Keratinocyte (primary cell): ENCODE measurements around the gene MAGEB6B. TPM values are rescaled to one million over a fixed set of nuclear protein-coding genes. Genes with fewer than 3 reads are reported as not detected.
"Not testable (repeated sequence)": the region's sequence is repeated elsewhere in the genome, so short reads cannot be mapped to it uniquely, and the experiment has no call there.

Experiments used
- DNase-seq: peaks from one replicate; pipeline ENCODE4 v3.0.0-alpha.2; 2011; ENCODE audit warnings: low read depth, missing footprints, low spot score
- FAIRE-seq: peaks from 2 replicates; lab custom pipeline; 2011; peaks lifted over from hg19 to GRCh38; lab: Jason Lieb, UNC
- H2AFZ ChIP-seq: 2 replicates; pipeline ENCODE4 v1.6.0; 2012; ENCODE audit warnings: low read length, control low read depth, inconsistent platforms; ENCODE audit not compliant: control insufficient read depth
- H3K27ac ChIP-seq: 2 replicates; pipeline ENCODE4 v1.5.1; 2011; ENCODE audit warnings: low read length; ENCODE audit not compliant: control insufficient read depth, insufficient read depth
- H3K27me3 ChIP-seq: 3 replicates; pipeline ENCODE4 v1.6.0; 2011; ENCODE audit warnings: low read length; ENCODE audit not compliant: control insufficient read depth, insufficient read depth; ENCODE audit errors: extremely low read depth
- H3K36me3 ChIP-seq, 2 experiments: 2 replicates in 1 of 2; 3 replicates in 1 of 2; pipeline ENCODE4 v1.5.1; 2011; ENCODE audit warnings: low read length in 2 of 2, mild to moderate bottlenecking in 1 of 2; ENCODE audit not compliant: control insufficient read depth in 2 of 2, insufficient read depth in 2 of 2; ENCODE audit errors: extremely low read depth in 1 of 2
- H3K4me1 ChIP-seq: 3 replicates; pipeline ENCODE4 v1.5.1; 2011; ENCODE audit warnings: low read length; ENCODE audit not compliant: control insufficient read depth, insufficient read depth; ENCODE audit errors: extremely low read depth
- H3K4me2 ChIP-seq: 3 replicates; pipeline ENCODE4 v1.6.0; 2011; ENCODE audit warnings: low read depth, low read length; ENCODE audit not compliant: control insufficient read depth, insufficient read depth; ENCODE audit errors: extremely low read depth
- H3K4me3 ChIP-seq, 3 experiments: fragments of 200-600 bp in 1 of 3; sonication (generic) in 1 of 3; 2 replicates in 2 of 3; 3 replicates in 1 of 3; pipeline ENCODE4 v1.5.1; 2011 to 2016; ENCODE audit warnings: low read length in 3 of 3, mild to moderate bottlenecking in 3 of 3, control low read depth in 2 of 3, inconsistent platforms in 1 of 3, low read depth in 1 of 3, mixed read lengths in 1 of 3, mixed run types in 1 of 3, moderate library complexity in 1 of 3; ENCODE audit not compliant: control insufficient read depth in 2 of 3, insufficient read depth in 2 of 3; ENCODE audit errors: extremely low read depth in 1 of 3
- H3K79me2 ChIP-seq: 2 replicates; pipeline ENCODE4 v1.6.0; 2012; ENCODE audit warnings: low read length; ENCODE audit not compliant: control insufficient read depth, insufficient read depth
- H3K9ac ChIP-seq: 3 replicates; pipeline ENCODE4 v1.6.0; 2011; ENCODE audit warnings: low read length; ENCODE audit not compliant: control insufficient read depth, insufficient read depth; ENCODE audit errors: extremely low read depth
- H3K9me1 ChIP-seq: 3 replicates; pipeline ENCODE4 v1.6.0; 2011; ENCODE audit warnings: low read length; ENCODE audit not compliant: control insufficient read depth, insufficient read depth; ENCODE audit errors: extremely low read depth
- H3K9me3 ChIP-seq: 2 replicates; pipeline ENCODE4 v1.5.1; 2012; ENCODE audit warnings: low read depth, low read length; ENCODE audit not compliant: control insufficient read depth
- H4K20me1 ChIP-seq: 3 replicates; pipeline ENCODE4 v1.6.0; 2011; ENCODE audit warnings: low read length; ENCODE audit not compliant: control insufficient read depth, insufficient read depth; ENCODE audit errors: extremely low read depth
- EZH2 ChIP-seq: IDR thresholded peaks from one replicate; pipeline ENCODE4 v1.6.1; 2012; ENCODE audit warnings: inconsistent platforms, mild to moderate bottlenecking, low read length, moderate library complexity
- dilution Hi-C: fragments of 300-500 bp; cut with MboI; formaldehyde crosslinking; loops from one replicate; pipeline ENCODE4 v1.7.0; 2020; ENCODE audit warnings: low sequenced_read_pairs; ENCODE audit not compliant: extremely low pct_ligation_motif_present
- polyA plus RNA-seq, 5 experiments: library from polyadenylated mRNA; depleted of rRNA in 3 of 5; stranded (reverse) in 3 of 5; stranded (forward) in 1 of 5; unstranded in 1 of 5; fragments of >200 nt; gene quantifications; 1 replicate in 1 of 5; 2 replicates in 3 of 5; 3 replicates in 1 of 5; pipeline versions ENCODE4 v1.2.1 to v1.2.3, GENCODE V29; 2011 to 2012; ENCODE audit warnings: missing spikeins in 2 of 5, low read depth in 1 of 5, low replicate concordance in 1 of 5
- TF ChIP-seq, protein P1 (sequence below), 3 experiments: IDR thresholded peaks in 1 of 3; conservative IDR thresholded peaks in 1 of 3; optimal IDR thresholded peaks in 1 of 3; 2 replicates in 2 of 3; 3 replicates in 1 of 3; pipeline versions ENCODE3 to v1.5.1; 2011; ENCODE audit warnings: low read length in 3 of 3, mild to moderate bottlenecking in 3 of 3, moderate library complexity in 2 of 3, control low read depth in 1 of 3, inconsistent platforms in 1 of 3; ENCODE audit not compliant: insufficient read depth in 2 of 3; ENCODE audit errors: extremely low read depth in 1 of 3

Gene MAGEB6B
- polyA plus RNA-seq, 1 donor (not counting 4 experiments of a cell fraction or from before 2014, with no cell fraction given): not detected

DNA sequence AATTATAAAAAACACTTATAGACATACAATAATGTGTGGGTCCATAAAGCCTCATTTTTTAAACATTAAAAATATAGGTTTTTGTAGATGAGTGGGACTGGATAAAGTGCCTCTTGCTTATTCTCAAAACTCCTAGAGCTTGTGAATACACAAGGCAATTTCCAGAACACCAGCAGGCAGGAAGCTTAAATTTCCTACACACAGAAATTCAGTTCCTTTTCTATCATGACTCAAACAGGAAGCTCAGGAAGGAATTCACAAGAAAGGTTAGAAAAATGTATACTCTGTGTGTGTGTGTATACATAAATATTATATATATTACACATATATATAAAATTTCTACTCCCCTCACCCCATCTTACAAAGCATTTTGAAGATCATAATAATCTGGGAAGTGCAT, 43.2 kb downstream of the MAGEB6B start:
- Histone ChIP-seq H3K4me3 (no peak overlapping the region), H3K9ac (no peak overlapping the region), H3K36me3 (no peaks in the 10 kb centered on the region), H4K20me1 (no peaks in the 10 kb centered on the region), H3K27ac (no peak overlapping the region), H3K4me2 (no peak overlapping the region), H3K9me3 (peaks cover 4% of the 10 kb centered on the region), H3K9me1 (no peaks in the 10 kb centered on the region), H3K4me1 (no peaks in the 10 kb centered on the region), H3K27me3 (no peaks in the 10 kb centered on the region), H2AFZ (no peak overlapping the region), H3K79me2 (no peaks in the 10 kb centered on the region)
- DNase-seq (no peak), FAIRE-seq (no peak)
- TF ChIP-seq, protein P1, sequence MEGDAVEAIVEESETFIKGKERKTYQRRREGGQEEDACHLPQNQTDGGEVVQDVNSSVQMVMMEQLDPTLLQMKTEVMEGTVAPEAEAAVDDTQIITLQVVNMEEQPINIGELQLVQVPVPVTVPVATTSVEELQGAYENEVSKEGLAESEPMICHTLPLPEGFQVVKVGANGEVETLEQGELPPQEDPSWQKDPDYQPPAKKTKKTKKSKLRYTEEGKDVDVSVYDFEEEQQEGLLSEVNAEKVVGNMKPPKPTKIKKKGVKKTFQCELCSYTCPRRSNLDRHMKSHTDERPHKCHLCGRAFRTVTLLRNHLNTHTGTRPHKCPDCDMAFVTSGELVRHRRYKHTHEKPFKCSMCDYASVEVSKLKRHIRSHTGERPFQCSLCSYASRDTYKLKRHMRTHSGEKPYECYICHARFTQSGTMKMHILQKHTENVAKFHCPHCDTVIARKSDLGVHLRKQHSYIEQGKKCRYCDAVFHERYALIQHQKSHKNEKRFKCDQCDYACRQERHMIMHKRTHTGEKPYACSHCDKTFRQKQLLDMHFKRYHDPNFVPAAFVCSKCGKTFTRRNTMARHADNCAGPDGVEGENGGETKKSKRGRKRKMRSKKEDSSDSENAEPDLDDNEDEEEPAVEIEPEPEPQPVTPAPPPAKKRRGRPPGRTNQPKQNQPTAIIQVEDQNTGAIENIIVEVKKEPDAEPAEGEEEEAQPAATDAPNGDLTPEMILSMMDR (optimal IDR thresholded peaks at IDR 0.05 in 1 of 3, IDR thresholded peaks at IDR 0.05 in 1 of 3, conservative IDR thresholded peaks at IDR 0.05 in 1 of 3; ENCODE audit: extremely low read depth in 1 of 3, insufficient read depth in 2 of 3, low read length in 3 of 3): no peak
- no peak for TF ChIP-seq EZH2
- dilution Hi-C loops: no loop called here

DNA sequence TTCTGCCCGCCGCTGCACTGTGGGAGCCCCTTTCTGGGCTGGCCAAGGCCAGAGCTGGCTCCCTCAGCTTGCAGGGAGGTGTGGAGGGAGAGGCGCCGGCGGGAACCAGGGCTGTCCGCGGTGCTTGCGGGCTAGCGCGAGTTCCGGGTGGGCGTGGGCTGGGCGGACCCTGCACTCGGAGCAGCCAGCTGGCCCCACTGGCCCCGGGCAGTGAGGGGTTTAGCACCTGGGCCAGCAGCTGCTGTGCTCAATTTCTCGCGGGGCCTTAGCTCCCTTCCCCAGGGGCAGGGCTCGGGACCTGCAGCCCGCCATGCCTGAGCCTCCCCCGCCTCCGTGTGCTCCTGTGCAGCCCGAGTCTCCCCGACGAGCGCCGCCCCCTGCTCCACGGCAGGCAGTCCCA, 44.3 kb downstream of the MAGEB6B start:
- H2AFZ ChIP-seq, H3K9me1 ChIP-seq, FAIRE-seq, H3K27me3 ChIP-seq, H3K27ac ChIP-seq, DNase-seq, H3K9ac ChIP-seq, dilution Hi-C loops, H3K4me1 ChIP-seq, H3K4me3 ChIP-seq, H3K79me2 ChIP-seq, H3K4me2 ChIP-seq, H3K36me3 ChIP-seq, H4K20me1 ChIP-seq, H3K9me3 ChIP-seq: not testable (repeated sequence)

DNA sequence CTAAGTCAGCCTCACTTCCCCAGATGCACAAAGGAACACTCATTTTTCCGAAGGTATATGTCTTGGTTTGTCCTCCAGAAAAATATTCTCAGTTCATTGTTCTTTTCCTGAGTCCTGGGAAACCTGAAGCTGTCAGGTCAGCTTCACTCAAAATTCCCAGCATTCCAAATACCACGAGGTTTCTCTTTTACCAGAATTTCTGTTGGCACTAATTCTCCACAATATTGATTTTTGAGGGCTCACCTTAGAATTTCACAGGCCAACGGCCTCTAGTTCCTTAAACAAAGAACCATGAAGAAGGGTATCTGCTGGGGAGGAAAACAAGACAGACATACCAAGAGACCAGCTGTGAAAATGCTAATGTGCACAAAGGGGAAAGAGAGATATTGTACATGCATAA, 47.6 kb downstream of the MAGEB6B start:
- Histone ChIP-seq H3K4me3 (no peak overlapping the region), H3K9me1 (no peaks in the 10 kb centered on the region), H3K9ac (no peak overlapping the region), H3K27ac (no peak overlapping the region), H3K4me2 (no peak overlapping the region), H3K79me2 (no peaks in the 10 kb centered on the region), H4K20me1 (no peaks in the 10 kb centered on the region), H2AFZ (no peak overlapping the region), H3K4me1 (no peaks in the 10 kb centered on the region), H3K36me3 (no peaks in the 10 kb centered on the region), H3K9me3 (no peaks in the 10 kb centered on the region), H3K27me3 (no peaks in the 10 kb centered on the region)
- dilution Hi-C loops: no loop called here
- TF ChIP-seq, protein P1 (optimal IDR thresholded peaks at IDR 0.05 in 1 of 3, IDR thresholded peaks at IDR 0.05 in 1 of 3, conservative IDR thresholded peaks at IDR 0.05 in 1 of 3; ENCODE audit: extremely low read depth in 1 of 3, insufficient read depth in 2 of 3, low read length in 3 of 3): no peak
- TF ChIP-seq EZH2: no peak
- DNase-seq: no peak
- no peak for FAIRE-seq
